Rectal smooth muscle tissue (tissue), 1 donor: ENCODE measurements around the gene GRK2.

Experiments used
- H3K27ac ChIP-seq: one replicate; pipeline ENCODE4 v1.7.0; 2013; ENCODE audit warnings: low read depth, low read length, inconsistent platforms
- H3K27me3 ChIP-seq: one replicate; pipeline ENCODE4 v1.7.0; 2013; ENCODE audit warnings: low read length; ENCODE audit not compliant: control insufficient read depth, insufficient read depth
- H3K36me3 ChIP-seq: one replicate; pipeline ENCODE4 v1.7.0; 2013; ENCODE audit warnings: low read length; ENCODE audit not compliant: control insufficient read depth, insufficient read depth
- H3K4me1 ChIP-seq: one replicate; pipeline ENCODE4 v1.7.0; 2013; ENCODE audit warnings: low read length; ENCODE audit not compliant: control insufficient read depth, insufficient read depth
- H3K4me3 ChIP-seq: one replicate; pipeline ENCODE4 v1.7.0; 2013; ENCODE audit warnings: low read length
- H3K9ac ChIP-seq: one replicate; pipeline ENCODE4 v1.7.0; 2013; ENCODE audit warnings: low read length

The GRK2 gene

DNA sequence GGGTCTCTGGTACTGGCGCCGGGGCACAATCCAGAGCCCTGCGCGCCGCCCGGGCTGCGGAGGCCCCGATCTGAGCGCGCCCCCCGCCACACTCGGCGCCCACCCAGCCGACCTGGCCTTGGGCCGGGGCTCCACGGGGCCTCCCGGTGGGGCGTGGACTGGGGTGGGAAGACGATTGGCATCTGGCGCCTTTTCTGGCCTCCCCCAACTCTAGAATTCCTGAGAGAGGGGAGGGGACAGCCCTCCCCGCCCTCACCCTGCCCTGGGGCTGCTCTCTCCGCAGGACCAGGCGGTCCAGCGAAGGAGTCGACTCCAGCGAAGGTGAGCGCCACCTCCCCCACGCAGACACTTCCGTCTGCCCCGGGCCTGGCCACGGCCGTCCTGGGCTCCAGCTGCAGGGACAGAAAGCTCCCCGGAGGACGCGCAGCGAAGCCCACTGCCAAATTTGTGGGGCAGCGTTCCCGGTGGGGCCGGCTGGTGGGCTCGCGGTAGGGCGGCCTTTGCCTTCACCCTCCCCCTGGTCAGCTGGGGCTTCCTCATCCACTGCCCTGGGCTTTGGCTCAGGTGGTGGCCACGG, 37.6 kb downstream of the GRK2 start:
- H3K36me3 ChIP-seq = peaks cover 12% of the 10 kb centered on the region
- H3K27ac ChIP-seq = no peak overlapping the region
- peaks cover 4% of the 10 kb centered on the region for H3K4me1 ChIP-seq
- no peaks in the 10 kb centered on the region for H3K27me3 ChIP-seq
- peak overlapping the region; percentile 89 for H3K4me3 ChIP-seq
- H3K9ac ChIP-seq = peak overlapping the region; percentile 68

DNA sequence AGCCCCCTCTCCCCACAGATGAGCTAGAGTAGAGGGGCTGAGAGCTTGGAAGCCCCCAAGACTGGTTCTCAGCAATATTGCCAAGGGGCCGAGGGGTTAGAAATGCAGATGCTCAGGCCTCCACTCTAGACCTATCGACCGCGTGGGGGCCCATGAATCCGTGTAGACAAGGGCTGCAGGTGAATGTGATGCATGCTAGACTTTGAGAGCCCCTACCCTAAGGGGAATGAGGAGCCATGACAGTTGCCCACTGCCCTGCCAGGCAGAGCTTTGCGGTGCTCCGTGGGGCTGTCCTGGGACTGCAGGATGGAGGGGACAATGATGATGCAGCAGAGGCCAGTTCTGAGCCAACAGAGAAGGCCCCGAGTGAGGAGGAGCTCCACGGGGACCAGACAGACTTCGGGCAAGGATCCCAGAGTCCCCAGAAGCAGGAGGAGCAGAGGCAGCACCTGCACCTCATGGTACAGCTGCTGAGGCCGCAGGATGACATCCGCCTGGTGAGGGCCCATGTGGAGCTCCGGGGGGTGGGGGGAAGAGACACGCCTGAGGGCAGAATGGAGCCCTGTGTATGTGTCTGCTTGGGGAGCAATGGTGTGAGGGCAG, 38.3 kb downstream of the GRK2 start:
- peaks cover 4% of the 10 kb centered on the region for H3K4me1 ChIP-seq
- H3K27me3 ChIP-seq = no peaks in the 10 kb centered on the region
- H3K4me3 ChIP-seq = peak overlapping the region; percentile 89
- no peak overlapping the region for H3K9ac ChIP-seq
- peaks cover 9% of the 10 kb centered on the region for H3K36me3 ChIP-seq
- no peak overlapping the region for H3K27ac ChIP-seq

DNA sequence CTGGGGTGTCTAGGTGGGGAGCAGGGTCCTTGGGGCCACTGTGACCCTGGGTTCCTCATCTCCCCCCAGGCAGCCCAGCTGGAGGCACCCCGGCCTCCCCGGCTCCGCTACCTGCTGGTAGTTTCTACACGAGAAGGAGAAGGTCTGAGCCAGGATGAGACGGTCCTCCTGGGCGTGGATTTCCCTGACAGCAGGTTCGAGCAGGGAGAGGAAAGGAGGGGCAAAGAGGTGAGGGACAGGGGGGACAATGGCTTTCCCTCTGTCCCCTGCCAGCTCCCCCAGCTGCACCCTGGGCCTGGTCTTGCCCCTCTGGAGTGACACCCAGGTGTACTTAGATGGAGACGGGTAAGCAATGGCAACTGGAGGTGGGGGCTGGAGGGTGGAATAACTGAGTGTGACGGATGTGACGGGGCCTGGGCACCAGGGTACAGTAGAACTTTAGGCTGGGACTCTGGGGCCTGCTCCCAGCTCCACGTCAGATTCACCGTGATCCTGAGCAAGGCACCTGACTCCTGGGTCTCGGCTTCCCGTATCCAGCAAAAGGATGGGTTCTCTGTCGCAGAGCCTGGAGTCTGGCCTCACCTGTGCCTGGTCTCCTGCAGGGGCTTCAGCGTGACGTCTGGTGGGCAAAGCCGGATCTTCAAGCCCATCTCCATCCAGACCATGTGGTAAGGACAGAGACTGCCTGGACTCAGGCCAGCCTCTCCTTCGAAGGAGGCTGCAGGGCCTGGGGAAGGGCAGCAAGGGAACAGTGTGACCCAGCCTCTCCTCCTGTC, 40.7 kb downstream of the GRK2 start:
- Histone ChIP-seq H3K9ac (no peak overlapping the region), H3K27me3 (no peaks in the 10 kb centered on the region), H3K27ac (no peak overlapping the region), H3K36me3 (peaks cover 4% of the 10 kb centered on the region), H3K4me3 (no peak overlapping the region), H3K4me1 (peaks cover 4% of the 10 kb centered on the region)

GRCh38 chr11:67307545-67308001, 41.3 kb downstream of the GRK2 start:
- no peaks in the 10 kb centered on the region for H3K27me3 ChIP-seq
- no peak overlapping the region for H3K9ac ChIP-seq
- no peak overlapping the region for H3K27ac ChIP-seq
- H3K4me1 ChIP-seq = peaks cover 4% of the 10 kb centered on the region
- H3K36me3 ChIP-seq = peaks cover 4% of the 10 kb centered on the region
- no peak overlapping the region for H3K4me3 ChIP-seq

GRCh38 chr11:67308031-67308866, 42.0 kb downstream of the GRK2 start:
- H3K27ac ChIP-seq = no peak overlapping the region
- H3K27me3 ChIP-seq = no peaks in the 10 kb centered on the region
- no peak overlapping the region for H3K4me3 ChIP-seq
- no peak overlapping the region for H3K9ac ChIP-seq
- no peaks in the 10 kb centered on the region for H3K4me1 ChIP-seq
- H3K36me3 ChIP-seq = peaks cover 4% of the 10 kb centered on the region

DNA sequence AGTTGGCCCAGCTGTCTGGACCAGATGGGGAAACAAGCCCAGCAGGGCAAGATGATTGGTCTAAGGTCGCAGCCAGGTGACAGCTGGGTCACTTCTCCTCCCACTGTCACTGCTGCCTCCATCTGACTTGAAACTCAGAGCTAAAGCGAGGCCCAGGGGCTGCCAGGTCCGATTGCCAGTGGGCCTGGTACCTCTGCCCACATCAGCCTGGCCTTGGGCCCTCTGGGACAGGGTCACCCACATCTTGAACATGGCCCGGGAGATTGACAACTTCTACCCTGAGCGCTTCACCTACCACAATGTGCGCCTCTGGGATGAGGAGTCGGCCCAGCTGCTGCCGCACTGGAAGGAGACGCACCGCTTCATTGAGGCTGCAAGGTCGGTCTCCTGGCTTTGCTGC, 42.9 kb downstream of the GRK2 start:
- H3K36me3 ChIP-seq = peaks cover 4% of the 10 kb centered on the region
- H3K4me3 ChIP-seq = no peak overlapping the region
- no peak overlapping the region for H3K9ac ChIP-seq
- H3K27me3 ChIP-seq = no peaks in the 10 kb centered on the region
- H3K4me1 ChIP-seq = no peaks in the 10 kb centered on the region
- no peak overlapping the region for H3K27ac ChIP-seq

DNA sequence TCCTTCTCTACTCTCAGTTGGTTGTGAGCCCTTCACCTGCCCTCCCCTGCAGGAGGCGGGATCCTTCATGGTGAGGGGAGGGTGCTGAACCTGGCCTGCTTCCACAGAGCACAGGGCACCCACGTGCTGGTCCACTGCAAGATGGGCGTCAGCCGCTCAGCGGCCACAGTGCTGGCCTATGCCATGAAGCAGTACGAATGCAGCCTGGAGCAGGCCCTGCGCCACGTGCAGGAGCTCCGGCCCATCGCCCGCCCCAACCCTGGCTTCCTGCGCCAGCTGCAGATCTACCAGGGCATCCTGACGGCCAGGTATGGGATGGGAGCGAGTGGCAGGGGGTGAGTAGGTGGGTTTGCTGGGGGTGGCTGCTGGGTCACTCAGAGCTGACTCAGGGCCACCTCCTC, 43.4 kb downstream of the GRK2 start:
- Histone ChIP-seq H3K4me1 (no peaks in the 10 kb centered on the region), H3K9ac (no peak overlapping the region), H3K27ac (no peak overlapping the region), H3K36me3 (peaks cover 4% of the 10 kb centered on the region), H3K4me3 (no peak overlapping the region), H3K27me3 (no peaks in the 10 kb centered on the region)

DNA sequence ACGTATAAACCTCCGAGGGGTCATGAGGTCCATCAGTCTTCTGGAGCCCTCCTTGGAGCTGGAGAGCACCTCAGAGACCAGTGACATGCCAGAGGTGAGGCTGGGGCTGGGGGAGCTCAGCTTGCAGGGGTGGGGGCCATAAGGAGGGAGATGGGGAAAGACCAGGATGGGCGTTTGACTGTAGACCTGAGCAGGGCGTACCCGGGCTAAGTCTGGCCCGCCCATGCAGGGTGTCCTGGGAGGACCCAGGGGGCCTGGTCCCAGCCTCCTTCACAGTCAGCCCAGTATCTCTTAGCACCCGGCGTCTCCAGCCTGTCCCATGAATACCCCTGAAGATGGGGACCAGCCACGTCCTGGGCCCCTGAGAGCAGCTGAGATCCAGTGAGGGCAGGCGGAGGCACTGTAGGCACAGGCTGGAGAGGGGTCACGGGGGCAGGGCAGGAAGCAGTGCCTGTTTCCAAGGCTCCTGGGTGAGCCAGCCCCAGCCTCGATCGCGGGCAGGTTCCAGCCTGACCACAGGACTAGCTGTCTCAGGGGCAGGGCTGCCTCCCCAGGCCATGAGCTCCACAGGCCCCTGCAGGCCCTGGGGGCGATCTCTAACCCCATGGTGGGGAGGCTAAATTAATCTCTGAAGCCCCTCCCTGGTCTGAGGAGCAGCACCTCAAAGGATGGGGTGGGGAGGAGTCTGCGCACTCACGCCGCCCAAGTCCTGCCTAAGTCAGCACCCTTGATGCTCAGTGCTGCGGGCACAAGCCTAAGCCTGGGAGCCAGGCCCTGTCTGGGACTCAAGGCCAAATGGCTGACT, 44.2 kb downstream of the GRK2 start:
- H3K27me3 ChIP-seq = no peaks in the 10 kb centered on the region
- H3K4me3 ChIP-seq = no peak overlapping the region
- H3K36me3 ChIP-seq = peaks cover 4% of the 10 kb centered on the region
- no peaks in the 10 kb centered on the region for H3K4me1 ChIP-seq
- no peak overlapping the region for H3K9ac ChIP-seq
- no peak overlapping the region for H3K27ac ChIP-seq

GRCh38 chr11:67311051-67311555, 44.8 kb downstream of the GRK2 start:
- no peak overlapping the region for H3K9ac ChIP-seq
- no peak overlapping the region for H3K27ac ChIP-seq
- H3K4me1 ChIP-seq = no peaks in the 10 kb centered on the region
- H3K27me3 ChIP-seq = no peaks in the 10 kb centered on the region
- peaks cover 4% of the 10 kb centered on the region for H3K36me3 ChIP-seq
- no peak overlapping the region for H3K4me3 ChIP-seq

DNA sequence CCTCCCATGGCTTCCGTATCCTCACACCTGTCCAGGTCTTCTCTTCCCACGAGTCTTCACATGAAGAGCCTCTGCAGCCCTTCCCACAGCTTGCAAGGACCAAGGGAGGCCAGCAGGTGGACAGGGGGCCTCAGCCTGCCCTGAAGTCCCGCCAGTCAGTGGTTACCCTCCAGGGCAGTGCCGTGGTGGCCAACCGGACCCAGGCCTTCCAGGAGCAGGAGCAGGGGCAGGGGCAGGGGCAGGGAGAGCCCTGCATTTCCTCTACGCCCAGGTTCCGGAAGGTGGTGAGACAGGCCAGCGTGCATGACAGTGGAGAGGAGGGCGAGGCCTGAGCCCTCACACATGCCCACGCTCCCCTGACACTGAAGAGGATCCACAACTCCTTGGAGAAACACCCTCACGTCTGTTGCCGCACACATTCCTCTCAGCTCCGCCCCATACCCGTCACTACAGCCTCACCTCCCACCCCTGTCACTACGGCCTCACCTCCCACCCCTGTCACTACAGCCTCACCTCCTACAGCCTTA, 45.3 kb downstream of the GRK2 start:
- no peaks in the 10 kb centered on the region for H3K27me3 ChIP-seq
- no peaks in the 10 kb centered on the region for H3K4me1 ChIP-seq
- H3K9ac ChIP-seq = no peak overlapping the region
- no peak overlapping the region for H3K4me3 ChIP-seq
- H3K27ac ChIP-seq = no peak overlapping the region
- H3K36me3 ChIP-seq = peaks cover 4% of the 10 kb centered on the region

- Histone ChIP-seq H3K4me1 (no peaks in the 10 kb centered on the region), H3K27ac (no peak overlapping the region), H3K9ac (no peak overlapping the region), H3K27me3 (no peaks in the 10 kb centered on the region), H3K4me3 (no peak overlapping the region), H3K36me3 (peaks cover 4% of the 10 kb centered on the region)
These were observed 46.1 kb downstream of the GRK2 start for GRCh38 chr11:67312187-67313021.
